Immature natural killer cell (primary cell): ENCODE results near the gene INPP5D. TPM values are rescaled to one million over a fixed set of nuclear protein-coding genes. Genes with fewer than 3 reads are reported as not detected.
"Not testable (repeated sequence)": the region's sequence is repeated elsewhere in the genome, so short reads cannot be mapped to it uniquely, and the experiment has no call there.

Experiments
- DNase-seq, 3 donors: peaks; one replicate each; pipeline ENCODE4 v3.0.0; 2022; ENCODE audit warnings: mixed read lengths in 1 of 3
- H3K27ac Mint-ChIP-seq, 6 donors: one replicate each; pipeline ENCODE4 v1.8.0; 2020; ENCODE audit warnings: mixed read lengths in 6 of 6, mild to moderate bottlenecking in 5 of 6, inconsistent platforms in 4 of 6, moderate library complexity in 3 of 6
- H3K27me3 Mint-ChIP-seq, 3 donors: one replicate each; pipeline ENCODE4 v1.8.0; 2020 to 2021; ENCODE audit warnings: low read depth in 3 of 3, mild to moderate bottlenecking in 3 of 3, mixed read lengths in 3 of 3, moderate library complexity in 3 of 3, inconsistent platforms in 1 of 3
- H3K36me3 Mint-ChIP-seq, 3 donors: one replicate each; pipeline ENCODE4 v1.8.0; 2020; ENCODE audit warnings: mixed read lengths in 3 of 3, inconsistent platforms in 2 of 3, mild to moderate bottlenecking in 2 of 3
- H3K4me1 Mint-ChIP-seq, 2 donors: one replicate each; pipeline ENCODE4 v1.8.0; 2020; ENCODE audit warnings: inconsistent platforms in 2 of 2, mild to moderate bottlenecking in 2 of 2, mixed read lengths in 2 of 2, moderate library complexity in 1 of 2
- H3K4me3 Mint-ChIP-seq, 5 donors: one replicate each; pipeline ENCODE4 v1.8.0; 2020; ENCODE audit warnings: mild to moderate bottlenecking in 5 of 5, mixed read lengths in 5 of 5, inconsistent platforms in 3 of 5, moderate library complexity in 3 of 5
- H3K9me3 Mint-ChIP-seq, 6 donors: one replicate each; pipeline ENCODE4 v1.8.0; 2020; ENCODE audit warnings: mild to moderate bottlenecking in 6 of 6, mixed read lengths in 6 of 6, inconsistent platforms in 4 of 6, moderate library complexity in 3 of 6
- polyA plus RNA-seq, 3 donors: library from polyadenylated mRNA; unstranded; fragments of 300-500 nt; fragmentation: Illumina TruSeq; gene quantifications; one replicate each; pipeline ENCODE4 v1.2.3, GENCODE V29; 2021

INPP5D gene
- polyA plus RNA-seq, 3 donors from 2014 or later: 54.8 to 307 (median 73.5) TPM

DNA sequence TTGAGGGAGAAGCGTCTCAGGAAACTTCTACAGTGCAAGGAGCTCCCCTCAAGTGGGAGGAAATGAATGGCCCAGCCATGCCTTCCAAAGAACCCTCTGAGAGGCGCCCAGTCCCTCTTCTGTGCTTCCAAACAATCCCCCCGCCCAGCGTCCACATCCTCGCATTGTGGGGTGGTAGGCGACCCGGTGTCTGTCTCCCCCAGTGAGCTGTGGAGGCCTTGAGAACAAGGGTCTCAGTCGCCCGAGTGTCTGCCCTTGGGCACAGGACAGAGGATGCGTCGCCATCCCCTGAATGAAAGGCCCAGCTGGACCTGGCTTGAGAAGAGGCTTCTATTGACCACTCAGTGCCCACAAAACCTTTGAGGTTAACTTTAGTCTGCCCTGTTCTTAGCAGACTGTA is 29.7 kb downstream of the INPP5D start:
- DNase-seq: no peak
- H3K27ac Mint-ChIP-seq: peak overlapping the region; percentile 85 to 98 (median 90)
- no peak overlapping the region for H3K4me3 Mint-ChIP-seq
- peaks cover 8 to 30% (median 20%) of the 10 kb centered on the region in 3 donors for H3K36me3 Mint-ChIP-seq
- no peaks in the 10 kb centered on the region for H3K9me3 Mint-ChIP-seq
- peaks cover 0 to 91% of the 10 kb centered on the region in 2 donors for H3K4me1 Mint-ChIP-seq
- H3K27me3 Mint-ChIP-seq: peaks cover 5 to 8% (median 7%) of the 10 kb centered on the region in 3 donors

DNA sequence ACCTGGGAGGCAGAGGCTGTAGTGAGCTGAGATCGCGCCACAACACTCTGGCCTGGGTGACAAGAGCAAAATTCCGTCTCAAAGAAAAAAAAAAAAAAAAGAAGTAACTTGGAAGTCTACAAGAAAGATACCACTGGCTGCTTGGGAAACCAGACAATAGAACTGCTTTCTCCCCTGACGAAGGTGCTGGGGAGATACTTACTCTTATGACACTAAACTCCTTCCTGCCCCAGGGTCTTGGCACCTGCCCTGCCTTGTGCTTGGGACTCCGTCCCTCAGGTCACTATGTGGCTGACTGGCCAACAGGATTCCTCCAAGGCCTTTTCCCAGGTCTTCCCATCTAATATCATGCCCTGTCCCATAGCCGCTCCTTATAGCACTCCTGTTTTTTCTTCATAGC is 30.7 kb downstream of the INPP5D start:
- Mint-ChIP-seq H3K4me1 (peaks cover 4 to 87% of the 10 kb centered on the region in 2 donors), H3K36me3 (peaks cover 8 to 30% (median 16%) of the 10 kb centered on the region in 3 donors), H3K9me3 (no peaks in the 10 kb centered on the region), H3K27me3 (peaks cover 2 to 8% (median 4%) of the 10 kb centered on the region in 3 donors), H3K4me3 (peak overlapping the region in 1 of 5 donors; percentile 22), H3K27ac (peak overlapping the region; percentile 71 to 93 (median 88))
- no peak for DNase-seq

DNA sequence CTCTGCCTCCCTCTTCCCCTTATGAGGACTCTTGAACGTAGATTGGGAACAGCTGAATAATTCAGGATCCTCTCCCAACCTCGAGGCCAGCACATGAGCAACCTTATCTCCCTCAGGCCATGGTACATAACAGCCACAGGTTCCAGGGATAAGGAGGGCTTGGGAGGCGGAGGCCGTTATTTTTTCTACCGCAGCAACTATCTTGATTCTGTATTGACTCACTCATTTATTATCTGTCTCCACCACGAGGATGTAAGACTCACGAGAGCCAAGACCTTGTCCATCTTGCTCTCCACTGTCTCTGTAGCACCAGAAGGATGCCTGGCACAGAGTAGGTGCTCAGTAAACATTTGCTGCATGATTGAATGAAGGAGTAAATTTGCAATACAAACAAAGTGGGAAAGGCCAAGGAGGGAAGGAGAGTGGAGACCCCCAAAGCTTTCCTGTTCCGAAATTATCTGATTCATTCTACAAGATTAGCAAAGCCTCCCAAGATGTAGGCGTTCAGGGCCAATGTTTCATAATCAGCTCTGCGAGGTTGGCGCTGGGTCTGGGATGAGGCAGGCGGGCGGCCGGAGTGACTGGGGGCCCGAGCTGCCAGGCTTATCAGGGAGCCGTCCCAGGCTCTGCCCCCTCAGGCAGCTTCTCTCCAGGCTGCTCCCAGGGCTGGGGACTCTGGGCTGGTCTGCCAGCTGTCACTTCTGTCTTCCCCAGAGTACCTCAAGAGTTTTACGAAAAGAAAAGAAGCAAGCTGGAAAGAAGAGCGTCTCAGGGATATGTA is 31.6 kb downstream of the INPP5D start:
- no peak for DNase-seq
- Mint-ChIP-seq H3K4me1 (peaks cover 13 to 85% of the 10 kb centered on the region in 2 donors), H3K4me3 (peak overlapping the region in 2 of 5 donors; percentile 25 to 42), H3K36me3 (peaks cover 6 to 29% (median 14%) of the 10 kb centered on the region in 3 donors), H3K27ac (peak overlapping the region; percentile 85 to 93 (median 90)), H3K27me3 (peaks cover 2 to 5% (median 2%) of the 10 kb centered on the region in 3 donors), H3K9me3 (no peaks in the 10 kb centered on the region)

DNA sequence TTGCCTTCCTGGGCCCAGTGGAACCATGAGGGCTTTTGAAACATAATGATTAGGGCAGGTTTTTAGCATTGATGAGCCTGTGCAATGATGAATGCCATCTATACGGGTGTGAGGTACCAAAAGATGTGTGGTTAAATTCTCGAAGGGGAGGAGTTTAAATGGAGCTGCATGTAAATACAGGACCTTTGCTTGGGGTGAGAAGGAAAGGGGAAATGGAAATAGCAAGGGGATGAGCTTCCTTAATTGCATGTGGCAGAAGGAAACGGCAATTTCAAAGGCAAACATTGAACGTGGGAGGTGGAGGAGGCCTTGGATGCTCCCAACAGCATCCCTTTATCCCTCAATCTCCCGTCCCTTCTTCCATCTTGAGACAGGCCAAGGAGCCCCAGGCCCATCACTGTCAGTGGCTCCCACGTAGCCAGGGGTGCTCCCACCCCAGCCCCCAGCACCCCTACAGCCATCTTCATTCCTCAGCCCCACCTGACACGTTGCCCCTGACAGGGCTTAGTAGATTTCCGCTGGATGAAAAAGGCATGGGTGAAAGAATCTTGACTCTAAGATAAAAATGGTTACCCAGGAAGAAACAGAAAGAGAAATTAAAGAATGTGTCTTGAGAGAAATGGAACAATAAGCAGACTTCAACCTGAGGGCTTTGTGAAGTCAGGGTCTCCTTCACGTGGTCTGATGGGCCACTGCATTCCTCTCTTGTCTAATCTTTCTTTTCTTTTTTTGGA is 32.5 kb downstream of the INPP5D start:
- Mint-ChIP-seq H3K9me3 (no peaks in the 10 kb centered on the region), H3K4me3 (peak overlapping the region; percentile 23 to 76 (median 48)), H3K27me3 (peaks cover 0 to 6% (median 2%) of the 10 kb centered on the region in 3 donors), H3K36me3 (peaks cover 4 to 32% (median 15%) of the 10 kb centered on the region in 3 donors), H3K4me1 (peaks cover 21 to 87% of the 10 kb centered on the region in 2 donors), H3K27ac (peak overlapping the region; percentile 85 to 93 (median 90))
- DNase-seq: no peak

GRCh38 chr2:233093166-233093448 is 33.0 kb downstream of the INPP5D start:
- Mint-ChIP-seq H3K27me3 (peaks cover 0 to 6% (median 2%) of the 10 kb centered on the region in 3 donors), H3K9me3 (no peaks in the 10 kb centered on the region), H3K4me3 (peak overlapping the region; percentile 23 to 76 (median 48)), H3K4me1 (peaks cover 26 to 87% of the 10 kb centered on the region in 2 donors), H3K36me3 (peaks cover 4 to 30% (median 15%) of the 10 kb centered on the region in 3 donors), H3K27ac (peak overlapping the region; percentile 85 to 93 (median 90))
- DNase-seq: no peak

- H3K4me1 Mint-ChIP-seq: peaks cover 32 to 87% of the 10 kb centered on the region in 2 donors
- H3K27me3 Mint-ChIP-seq: peaks cover 0 to 6% (median 2%) of the 10 kb centered on the region in 3 donors
- no peaks in the 10 kb centered on the region for H3K9me3 Mint-ChIP-seq
- DNase-seq: no peak
- peaks cover 4 to 29% (median 9%) of the 10 kb centered on the region in 3 donors for H3K36me3 Mint-ChIP-seq
- H3K27ac Mint-ChIP-seq: peak overlapping the region; percentile 85 to 93 (median 90)
- peak overlapping the region in 4 of 5 donors; percentile 30 to 76 (median 43) for H3K4me3 Mint-ChIP-seq
These were observed 33.6 kb downstream of the INPP5D start for GRCh38 chr2:233093721-233094120.

- Mint-ChIP-seq H3K4me1 (peaks cover 41 to 89% of the 10 kb centered on the region in 2 donors), H3K9me3 (no peaks in the 10 kb centered on the region), H3K27me3 (peaks cover 0 to 6% (median 2%) of the 10 kb centered on the region in 3 donors), H3K27ac (peak overlapping the region; percentile 3 to 93 (median 74)), H3K36me3 (peaks cover 4 to 28% (median 8%) of the 10 kb centered on the region in 3 donors), H3K4me3 (peak overlapping the region in 3 of 5 donors; percentile 12 to 59 (median 27))
- no peak for DNase-seq
These were observed 34.5 kb downstream of the INPP5D start for GRCh38 chr2:233094614-233095013.

DNA sequence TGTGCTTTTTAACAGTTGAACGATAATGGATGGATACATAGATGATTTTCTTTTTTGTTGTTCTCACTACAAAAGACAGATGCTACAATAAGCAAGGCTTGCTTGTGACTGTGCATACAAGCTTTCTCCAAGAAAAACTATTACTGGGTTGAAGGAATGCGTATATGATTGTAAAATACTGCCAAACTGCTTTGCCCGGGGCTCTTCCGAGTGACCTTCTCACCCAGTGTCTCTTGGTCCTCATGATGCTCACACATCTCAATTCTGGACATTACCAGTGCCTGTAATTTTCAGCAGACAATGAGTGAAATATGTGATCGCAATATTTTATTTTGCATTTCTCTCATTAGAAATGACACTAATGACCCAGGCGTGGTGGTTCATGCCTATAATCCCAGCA is 35.9 kb downstream of the INPP5D start:
- Mint-ChIP-seq H3K4me1 (peaks cover 55 to 90% of the 10 kb centered on the region in 2 donors), H3K36me3 (peaks cover 15 to 33% (median 16%) of the 10 kb centered on the region in 3 donors), H3K4me3 (peak overlapping the region in 1 of 5 donors; percentile 30), H3K27me3 (peaks cover 7 to 15% (median 10%) of the 10 kb centered on the region in 3 donors), H3K27ac (peak overlapping the region; percentile 34 to 99 (median 83)), H3K9me3 (no peaks in the 10 kb centered on the region)
- no peak for DNase-seq

DNA sequence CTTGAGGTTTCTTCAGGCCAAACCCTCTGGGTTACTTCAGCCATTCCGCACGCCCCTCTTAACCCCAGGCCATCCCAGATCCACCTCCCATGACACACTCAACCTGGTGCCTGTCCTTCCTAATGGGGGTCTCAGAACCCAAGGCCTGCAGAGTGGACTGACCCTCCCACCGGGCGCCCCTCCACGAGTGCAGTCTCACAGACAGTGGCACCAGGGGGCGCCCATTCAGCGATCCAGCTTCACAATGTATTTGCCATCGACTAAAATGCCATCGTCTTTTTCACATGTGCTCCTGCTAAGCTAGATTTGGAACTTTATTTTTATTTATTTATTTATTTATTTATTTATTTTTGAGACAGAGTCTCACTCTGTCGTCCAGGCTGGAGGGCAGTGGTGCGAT is 38.5 kb downstream of the INPP5D start:
- Mint-ChIP-seq H3K4me3 (peak overlapping the region; percentile 45 to 73 (median 68)), H3K4me1 (peaks cover 80 to 87% of the 10 kb centered on the region in 2 donors), H3K36me3 (peaks cover 20 to 35% (median 23%) of the 10 kb centered on the region in 3 donors), H3K27me3 (peaks cover 10 to 17% (median 13%) of the 10 kb centered on the region in 3 donors), H3K27ac (peak overlapping the region; percentile 88 to 99 (median 92)), H3K9me3 (no peaks in the 10 kb centered on the region)
- no peak for DNase-seq

DNA sequence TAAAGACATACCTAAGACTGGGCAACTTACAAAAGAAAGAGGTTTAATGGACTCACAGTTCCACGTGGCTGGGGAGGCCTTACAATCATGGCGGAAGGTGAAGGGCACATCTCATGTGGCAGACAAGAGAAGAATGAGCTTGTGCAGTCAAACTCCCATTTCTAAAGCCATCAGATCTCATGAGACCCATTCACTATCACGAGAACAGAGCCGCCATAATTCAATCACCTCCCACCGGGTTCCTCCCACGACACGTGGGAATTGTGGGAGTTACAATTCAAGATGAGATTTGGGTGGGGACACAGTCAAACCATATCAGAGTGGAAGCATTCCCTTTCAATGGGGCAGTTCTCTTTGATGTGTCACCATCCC is 39.7 kb downstream of the INPP5D start:
- Mint-ChIP-seq H3K27ac (peak overlapping the region; percentile 93 to 99 (median 96)), H3K4me1 (peaks cover 87 to 90% of the 10 kb centered on the region in 2 donors), H3K27me3 (peaks cover 10 to 18% (median 13%) of the 10 kb centered on the region in 3 donors), H3K36me3 (peaks cover 20 to 35% (median 23%) of the 10 kb centered on the region in 3 donors), H3K4me3 (peak overlapping the region; percentile 81 to 90 (median 89))
- not testable (repeated sequence) for DNase-seq, H3K9me3 Mint-ChIP-seq

- DNase-seq: peak; percentile 86 to 87 (median 86)
- Mint-ChIP-seq H3K27ac (peak overlapping the region; percentile 93 to 99 (median 96)), H3K4me3 (peak overlapping the region; percentile 81 to 90 (median 89)), H3K36me3 (peaks cover 20 to 35% (median 23%) of the 10 kb centered on the region in 3 donors), H3K4me1 (peaks cover 87 to 96% of the 10 kb centered on the region in 2 donors), H3K27me3 (peaks cover 10 to 20% (median 13%) of the 10 kb centered on the region in 3 donors), H3K9me3 (no peaks in the 10 kb centered on the region)
These were observed 40.3 kb downstream of the INPP5D start for GRCh38 chr2:233100192-233100998.

DNA sequence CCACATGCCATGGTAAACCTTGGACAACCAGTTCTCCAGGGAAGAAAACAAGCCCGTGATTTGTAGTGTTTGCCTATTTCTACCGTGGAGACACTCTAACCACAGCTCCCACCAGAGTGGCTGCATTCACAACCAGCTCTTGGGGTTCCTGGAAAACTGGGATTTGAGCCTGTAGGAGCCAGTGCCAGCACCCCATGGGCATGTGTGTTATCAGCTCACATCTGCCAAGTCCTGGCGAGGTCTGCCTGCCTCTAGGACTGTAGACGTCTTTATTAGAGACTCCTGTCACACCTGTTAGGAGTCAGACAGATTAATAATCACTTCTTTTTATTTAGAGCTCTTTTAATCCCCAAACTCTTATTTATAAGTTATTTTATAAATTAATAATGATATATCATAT is 41.0 kb downstream of the INPP5D start:
- H3K4me1 Mint-ChIP-seq: peaks cover 91 to 97% of the 10 kb centered on the region in 2 donors
- H3K27ac Mint-ChIP-seq: peak overlapping the region; percentile 93 to 99 (median 96)
- no peak for DNase-seq
- H3K27me3 Mint-ChIP-seq: peaks cover 10 to 20% (median 13%) of the 10 kb centered on the region in 3 donors
- peaks cover 23 to 35% (median 24%) of the 10 kb centered on the region in 3 donors for H3K36me3 Mint-ChIP-seq
- H3K4me3 Mint-ChIP-seq: peak overlapping the region; percentile 81 to 90 (median 89)
- H3K9me3 Mint-ChIP-seq: no peaks in the 10 kb centered on the region

GRCh38 chr2:233101816-233102215 is 41.7 kb downstream of the INPP5D start:
- Mint-ChIP-seq H3K4me1 (peaks cover 93 to 97% of the 10 kb centered on the region in 2 donors), H3K36me3 (peaks cover 23 to 35% (median 24%) of the 10 kb centered on the region in 3 donors), H3K9me3 (no peaks in the 10 kb centered on the region), H3K27ac (peak overlapping the region; percentile 65 to 93 (median 84)), H3K27me3 (peaks cover 10 to 20% (median 13%) of the 10 kb centered on the region in 3 donors), H3K4me3 (peak overlapping the region; percentile 53 to 79 (median 62))
- DNase-seq: no peak
